ENCODE results near the gene TAF4. TPM values are rescaled to one million over a fixed set of nuclear protein-coding genes. Genes with fewer than 3 reads are reported as not detected.

TAF4 gene
- total RNA-seq, 4 donors from 2014 or later: 12.0 to 19.9 (median 16.2) TPM

DNA sequence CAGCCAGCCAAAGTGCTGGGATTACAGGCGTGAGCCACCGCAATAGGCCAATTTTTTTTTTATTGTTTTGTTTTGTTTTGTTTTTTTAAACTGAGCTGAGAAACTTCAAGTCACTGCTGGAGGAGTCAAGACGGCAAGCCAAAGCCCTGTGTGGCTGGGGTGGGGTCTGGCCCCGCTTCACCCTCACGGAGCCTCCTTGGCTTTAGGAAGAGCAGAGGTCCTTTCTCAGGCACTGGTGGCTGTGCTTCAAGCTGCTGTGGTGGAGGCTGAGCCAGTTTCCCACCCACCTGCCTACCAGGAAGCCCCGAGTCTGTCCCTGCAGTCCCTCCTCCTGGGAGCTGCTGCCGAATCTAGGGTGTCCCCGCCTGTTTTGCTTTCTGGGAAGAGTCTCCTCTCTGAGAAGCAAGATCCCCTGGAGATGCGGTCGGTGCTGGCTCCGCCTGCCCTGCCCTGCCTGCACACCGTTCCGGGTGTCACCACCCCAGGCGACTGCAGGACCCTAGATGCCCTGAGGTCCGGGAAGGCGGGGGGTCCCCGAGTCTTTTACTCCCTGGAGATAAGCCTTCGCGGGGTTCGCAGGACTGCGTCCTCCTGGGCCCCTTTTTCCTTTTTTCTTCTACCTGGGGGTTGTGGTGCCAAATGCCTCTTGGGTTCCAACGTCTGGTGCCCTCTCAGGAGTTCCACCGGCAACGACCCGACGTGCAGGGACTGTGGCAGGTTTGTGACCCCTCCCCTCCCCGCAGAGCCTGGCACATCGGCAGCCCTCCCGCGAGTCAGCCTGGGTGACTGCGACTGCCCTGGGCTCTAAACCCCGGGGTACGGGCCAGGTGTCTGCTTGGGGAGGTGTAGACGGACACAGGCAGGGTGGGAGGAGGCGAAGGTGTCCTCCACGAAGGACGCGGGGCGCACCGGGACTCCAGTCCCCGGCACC, 100.7 kb downstream of the TAF4 start:
- no peak for DNase-seq (ENCODE audit: extremely low spot score)
- no peaks in the 10 kb centered on the region for H3K36me3 ChIP-seq
- H3K27ac ChIP-seq (replicated peaks in 1 of 4): no peak overlapping the region
- no peak overlapping the region for H3K4me3 ChIP-seq
- intact Hi-C loops (cut with DNase I): no loop called here
- TF ChIP-seq, protein P1, sequence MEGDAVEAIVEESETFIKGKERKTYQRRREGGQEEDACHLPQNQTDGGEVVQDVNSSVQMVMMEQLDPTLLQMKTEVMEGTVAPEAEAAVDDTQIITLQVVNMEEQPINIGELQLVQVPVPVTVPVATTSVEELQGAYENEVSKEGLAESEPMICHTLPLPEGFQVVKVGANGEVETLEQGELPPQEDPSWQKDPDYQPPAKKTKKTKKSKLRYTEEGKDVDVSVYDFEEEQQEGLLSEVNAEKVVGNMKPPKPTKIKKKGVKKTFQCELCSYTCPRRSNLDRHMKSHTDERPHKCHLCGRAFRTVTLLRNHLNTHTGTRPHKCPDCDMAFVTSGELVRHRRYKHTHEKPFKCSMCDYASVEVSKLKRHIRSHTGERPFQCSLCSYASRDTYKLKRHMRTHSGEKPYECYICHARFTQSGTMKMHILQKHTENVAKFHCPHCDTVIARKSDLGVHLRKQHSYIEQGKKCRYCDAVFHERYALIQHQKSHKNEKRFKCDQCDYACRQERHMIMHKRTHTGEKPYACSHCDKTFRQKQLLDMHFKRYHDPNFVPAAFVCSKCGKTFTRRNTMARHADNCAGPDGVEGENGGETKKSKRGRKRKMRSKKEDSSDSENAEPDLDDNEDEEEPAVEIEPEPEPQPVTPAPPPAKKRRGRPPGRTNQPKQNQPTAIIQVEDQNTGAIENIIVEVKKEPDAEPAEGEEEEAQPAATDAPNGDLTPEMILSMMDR (IDR thresholded peaks at IDR 0.05): no peak
- TF ChIP-seq POLR2A (IDR thresholded peaks at IDR 0.05; ENCODE audit: low read depth) (no peak), EP300 (IDR thresholded peaks at IDR 0.05) (no peak), POLR2AphosphoS5 (IDR thresholded peaks at IDR 0.05) (no peak)
- H3K4me1 ChIP-seq: peaks cover 0 to 9% (median 3%) of the 10 kb centered on the region in 4 donors
- no peaks in the 10 kb centered on the region for H3K9me3 ChIP-seq
- H3K27me3 ChIP-seq: peaks cover 0 to 43% (median 15%) of the 10 kb centered on the region in 4 donors
- WGBS: 50% methylated on average over 18 of the region's 41 CpGs

DNA sequence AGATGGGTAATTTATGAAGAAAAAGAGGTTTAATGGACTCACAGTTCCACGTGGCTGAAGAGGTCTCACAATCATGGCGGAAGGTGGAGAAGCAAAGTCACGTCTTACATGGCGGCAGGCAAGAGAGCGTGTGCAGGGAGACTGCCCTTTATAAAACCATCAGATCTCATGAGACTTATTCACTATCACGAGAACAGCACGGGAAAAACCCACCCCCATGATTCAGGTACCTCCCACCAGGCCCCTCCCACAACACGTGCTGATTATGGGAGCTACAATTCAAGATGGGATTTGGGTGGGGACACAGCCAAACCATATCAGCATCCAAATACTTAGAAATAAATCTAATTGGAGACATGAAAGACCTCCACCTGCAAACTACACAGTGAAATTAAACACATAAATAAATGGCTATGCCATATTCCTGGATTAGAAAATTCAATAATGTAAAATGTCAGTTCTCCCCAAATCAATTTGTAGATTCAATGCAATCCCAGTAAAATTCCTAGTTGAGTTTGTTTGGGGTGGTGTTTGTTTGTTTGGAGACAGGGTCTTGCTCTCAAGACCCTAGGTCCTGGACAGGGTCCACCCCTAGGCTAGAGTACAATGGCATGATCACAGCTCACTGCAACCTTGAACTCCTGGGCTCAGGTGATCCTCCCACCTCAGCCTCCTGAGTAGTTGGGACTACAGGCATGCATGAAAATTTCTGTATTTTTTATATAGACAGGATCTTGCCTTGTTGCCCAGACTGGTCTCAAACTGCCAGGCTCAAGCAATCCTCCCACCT, 101.6 kb downstream of the TAF4 start:
- no peak for TF ChIP-seq EP300 (IDR thresholded peaks at IDR 0.05)
- DNase-seq (ENCODE audit: extremely low spot score): no peak

DNA sequence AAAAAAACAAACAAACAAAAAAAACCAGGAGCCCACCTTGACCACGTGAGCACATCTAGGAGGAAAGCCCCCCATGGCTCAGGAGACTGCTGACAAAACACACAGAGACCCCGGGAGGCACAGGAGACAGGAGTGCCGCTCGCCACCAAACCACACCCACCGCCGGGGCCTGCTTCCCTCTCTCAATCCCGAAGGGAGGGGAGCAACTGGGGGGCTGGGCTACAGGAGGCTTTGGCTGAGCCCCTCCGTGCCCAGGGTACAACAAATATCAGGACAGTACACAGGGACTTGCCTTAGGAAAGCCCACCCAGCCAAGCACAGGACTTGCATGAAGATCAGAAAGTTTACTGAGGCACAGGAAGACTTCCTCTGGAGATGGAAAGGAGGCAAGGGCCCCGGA, 102.5 kb downstream of the TAF4 start:
- TF ChIP-seq EP300 (IDR thresholded peaks at IDR 0.05) (no peak), POLR2AphosphoS5 (IDR thresholded peaks at IDR 0.05) (no peak), POLR2A (IDR thresholded peaks at IDR 0.05; ENCODE audit: low read depth) (no peak)
- Histone ChIP-seq H3K27me3 (peaks cover 0 to 31% (median 15%) of the 10 kb centered on the region in 4 donors), H3K9me3 (no peaks in the 10 kb centered on the region), H3K36me3 (no peaks in the 10 kb centered on the region), H3K4me3 (no peak overlapping the region), H3K27ac (replicated peaks in 1 of 4) (no peak overlapping the region), H3K4me1 (peaks cover 0 to 9% (median 3%) of the 10 kb centered on the region in 4 donors)
- intact Hi-C loops (cut with DNase I): no loop called here
- 65% methylated on average over 9 of the region's 9 CpGs for WGBS
- no peak for DNase-seq (ENCODE audit: extremely low spot score)

More for the DNA sequence above, 101.6 kb downstream of the TAF4 start:
- H3K36me3 ChIP-seq: no peaks in the 10 kb centered on the region
- H3K27ac ChIP-seq (replicated peaks in 1 of 4): no peak overlapping the region
- intact Hi-C loops (cut with DNase I): no loop called here
- 92% methylated on average over 8 of the region's 8 CpGs for WGBS
- H3K4me1 ChIP-seq: peaks cover 0 to 9% (median 3%) of the 10 kb centered on the region in 4 donors
- no peaks in the 10 kb centered on the region for H3K9me3 ChIP-seq
- H3K4me3 ChIP-seq: no peak overlapping the region
- H3K27me3 ChIP-seq: peaks cover 0 to 40% (median 15%) of the 10 kb centered on the region in 4 donors

DNA sequence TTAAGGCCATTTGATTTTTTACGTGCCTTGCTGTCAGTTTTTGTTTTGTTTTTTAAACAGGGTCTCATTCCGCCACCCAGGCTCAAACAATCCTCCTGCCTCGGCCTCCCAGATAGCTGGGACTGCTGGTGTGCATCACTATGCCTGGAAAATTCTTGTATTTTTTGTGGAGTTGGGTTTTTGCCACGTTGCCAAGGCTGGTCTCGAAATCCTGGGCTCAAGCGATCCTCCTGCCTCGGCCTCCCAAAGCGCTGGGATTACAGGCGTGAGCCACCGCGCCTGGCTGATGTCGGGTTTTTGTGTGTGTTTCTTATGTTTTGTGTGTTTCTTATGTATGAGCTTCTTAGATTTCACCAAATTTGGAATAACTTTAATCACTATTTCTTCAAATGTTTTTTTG, 104.8 kb downstream of the TAF4 start:
- Histone ChIP-seq H3K36me3 (no peaks in the 10 kb centered on the region), H3K4me1 (peaks cover 0 to 5% (median 2%) of the 10 kb centered on the region in 4 donors), H3K4me3 (no peak overlapping the region), H3K27me3 (peaks cover 0 to 11% (median 9%) of the 10 kb centered on the region in 4 donors), H3K27ac (replicated peaks in 1 of 4) (no peak overlapping the region), H3K9me3 (no peaks in the 10 kb centered on the region)
- TF ChIP-seq POLR2AphosphoS5 (IDR thresholded peaks at IDR 0.05): no peak
- TF ChIP-seq EP300 (IDR thresholded peaks at IDR 0.05): no peak
- no peak for TF ChIP-seq POLR2A (IDR thresholded peaks at IDR 0.05; ENCODE audit: low read depth)
- TF ChIP-seq, protein P1 (IDR thresholded peaks at IDR 0.05): no peak
- WGBS: 89% methylated on average over 12 of the region's 12 CpGs
- no peak for DNase-seq (ENCODE audit: extremely low spot score)
- intact Hi-C loops (cut with DNase I): no loop called here

DNA sequence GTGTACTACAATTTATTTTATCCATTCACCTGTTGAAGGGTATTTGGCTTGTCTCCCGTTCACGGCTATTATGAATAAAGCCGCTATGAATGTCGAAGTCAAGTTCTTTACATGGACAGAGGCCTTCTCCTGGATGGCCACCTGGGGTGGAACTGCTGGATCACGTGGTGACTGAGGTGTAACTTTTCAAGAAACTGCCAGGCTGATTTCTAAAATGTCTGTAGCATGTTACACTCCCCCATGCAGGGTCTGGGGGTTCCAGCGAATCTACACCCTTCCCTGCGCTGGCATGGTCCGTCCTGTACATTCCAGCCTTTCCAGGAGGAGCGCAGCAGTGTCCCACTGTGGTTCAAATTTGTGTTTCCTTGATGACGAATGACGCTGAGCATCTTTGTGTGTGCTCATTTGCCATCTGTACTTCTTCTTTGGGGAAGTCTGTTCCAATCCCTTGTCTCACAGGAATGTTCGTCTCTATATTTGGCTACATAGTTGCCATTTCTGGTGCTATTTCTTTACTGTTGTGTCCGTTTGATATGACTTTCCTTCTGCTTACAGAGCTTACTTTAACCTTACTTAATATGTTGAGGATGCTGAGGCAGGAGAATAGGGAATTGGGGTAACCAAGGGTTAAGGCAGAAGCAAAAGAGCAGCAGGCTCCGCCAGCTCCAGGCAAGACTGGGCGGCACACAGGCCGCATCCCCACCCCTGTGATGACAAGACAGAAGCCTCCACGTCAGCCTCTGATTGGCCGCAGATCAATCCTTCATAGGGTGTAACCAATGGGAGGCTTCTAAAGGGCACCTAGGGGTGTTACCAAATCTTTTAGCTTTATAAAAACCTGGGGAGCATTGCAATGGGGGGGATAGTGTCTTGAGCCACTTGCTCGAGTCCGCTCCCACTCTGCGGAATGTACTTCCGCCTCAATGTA, 106.6 kb downstream of the TAF4 start:
- no peak for TF ChIP-seq POLR2A (IDR thresholded peaks at IDR 0.05; ENCODE audit: low read depth)
- Histone ChIP-seq H3K4me1 (no peaks in the 10 kb centered on the region), H3K36me3 (no peaks in the 10 kb centered on the region), H3K27ac (replicated peaks in 1 of 4) (no peak overlapping the region), H3K27me3 (peaks cover 0 to 8% (median 0%) of the 10 kb centered on the region in 4 donors), H3K4me3 (no peak overlapping the region), H3K9me3 (no peaks in the 10 kb centered on the region)
- DNase-seq (ENCODE audit: extremely low spot score): no peak
- intact Hi-C loops (cut with DNase I): no loop called here
- WGBS: 72% methylated on average over 22 of the region's 22 CpGs
